ENCODE results near the gene LRRC7.
A peak's percentile ranks its signal among the peaks of the same experiment; 100 is the strongest.
"Not testable (repeated sequence)": the region's sequence is repeated elsewhere in the genome, so short reads cannot be mapped to it uniquely, and the experiment has no call there.

Gene LRRC7

DNA sequence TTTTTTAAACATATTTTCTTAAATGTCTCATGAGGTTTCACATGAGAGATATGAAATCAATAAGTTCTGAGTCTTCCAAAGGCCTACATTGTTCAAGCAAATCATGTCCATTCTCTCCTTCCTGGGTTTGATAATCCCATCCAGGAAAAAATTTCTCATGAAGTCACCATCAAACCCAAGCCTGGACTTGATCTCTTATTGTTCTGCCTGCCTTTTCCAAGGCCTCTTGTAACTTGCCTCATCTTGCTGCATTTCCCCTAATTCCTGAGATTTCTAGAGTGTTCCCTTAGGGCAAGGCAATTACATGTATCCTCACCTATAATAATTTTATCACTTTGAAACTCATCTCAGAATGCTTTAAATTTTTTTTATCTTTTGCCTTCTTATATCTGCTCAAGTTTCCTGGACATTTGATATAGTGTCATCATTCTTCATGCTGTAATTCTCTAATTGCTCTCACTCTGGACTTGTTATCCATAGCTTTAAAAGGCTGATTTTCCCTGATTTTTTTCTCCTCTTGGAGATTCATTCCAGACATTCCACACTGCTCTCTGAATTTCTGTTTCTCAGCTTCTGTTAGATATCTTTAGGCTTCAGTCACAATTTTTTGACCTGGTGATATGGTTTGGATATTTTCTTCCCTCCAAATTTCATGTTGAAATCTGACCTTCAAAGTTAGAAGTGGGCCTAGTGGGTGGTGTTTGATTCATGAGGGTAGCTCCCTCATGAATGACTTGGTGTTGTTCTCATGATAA, 126.4 kb downstream of the LRRC7 start:
- DNase-seq (ENCODE audit: low read depth, low spot score), result no peak

DNA sequence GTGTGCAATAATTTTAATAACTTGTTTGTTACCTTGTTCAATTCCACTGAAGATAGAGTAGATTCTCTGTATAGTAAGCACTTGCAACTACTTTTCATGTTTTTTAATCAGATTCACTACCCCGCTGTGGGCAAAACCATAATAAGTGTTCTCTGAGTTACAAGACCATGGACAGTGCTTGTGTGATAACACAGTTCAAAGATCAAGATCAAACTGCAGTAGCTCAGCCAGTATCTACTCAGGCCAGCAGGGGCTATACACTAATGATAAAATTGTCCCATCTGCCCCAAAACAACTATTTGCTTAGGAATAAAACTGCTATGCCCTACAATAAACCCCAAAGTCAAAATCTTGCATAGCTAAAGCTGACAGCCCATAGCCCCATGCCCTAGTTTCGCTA, 129.6 kb downstream of the LRRC7 start:
- DNase-seq (ENCODE audit: low read depth, low spot score), result no peak

DNA sequence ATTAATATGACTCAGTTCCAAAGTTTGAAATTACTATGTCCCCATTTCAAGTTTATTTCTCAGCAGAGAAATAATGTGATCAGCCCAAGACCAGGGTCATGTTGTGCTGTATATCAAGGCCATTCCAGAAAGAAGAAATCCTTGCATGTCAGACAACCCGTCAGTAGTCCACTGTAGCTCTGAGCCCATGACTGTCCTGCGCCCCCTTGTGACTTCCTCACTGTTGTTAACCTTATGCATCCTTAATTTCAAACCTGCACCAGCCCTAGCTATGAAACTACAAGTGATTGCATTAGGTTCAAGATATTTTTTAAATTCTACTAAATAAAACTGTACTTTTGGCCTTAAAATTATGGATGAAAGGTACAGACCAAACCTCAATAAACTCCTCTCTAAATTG, 133.0 kb downstream of the LRRC7 start:
- peak; percentile 3 for DNase-seq (ENCODE audit: low read depth, low spot score)

DNA sequence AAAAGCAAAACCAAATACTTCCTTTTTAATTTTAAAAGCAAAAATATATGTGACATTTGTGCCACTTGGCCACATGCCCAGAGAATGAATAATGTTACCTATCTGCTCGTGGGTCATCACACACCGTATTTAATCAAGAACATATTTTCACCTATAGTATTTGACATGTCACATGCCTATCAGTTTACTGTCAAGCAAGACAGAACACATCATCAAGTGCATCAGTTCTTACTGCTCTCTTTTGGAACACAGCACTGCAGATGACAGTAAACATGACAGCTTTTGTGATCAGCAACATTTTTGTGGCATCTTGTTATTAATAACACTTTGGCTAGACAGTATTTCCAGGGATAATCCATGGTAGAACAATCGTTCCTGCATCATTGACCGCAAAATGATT, 134.4 kb downstream of the LRRC7 start:
- DNase-seq (ENCODE audit: low read depth, low spot score), result no peak

DNA sequence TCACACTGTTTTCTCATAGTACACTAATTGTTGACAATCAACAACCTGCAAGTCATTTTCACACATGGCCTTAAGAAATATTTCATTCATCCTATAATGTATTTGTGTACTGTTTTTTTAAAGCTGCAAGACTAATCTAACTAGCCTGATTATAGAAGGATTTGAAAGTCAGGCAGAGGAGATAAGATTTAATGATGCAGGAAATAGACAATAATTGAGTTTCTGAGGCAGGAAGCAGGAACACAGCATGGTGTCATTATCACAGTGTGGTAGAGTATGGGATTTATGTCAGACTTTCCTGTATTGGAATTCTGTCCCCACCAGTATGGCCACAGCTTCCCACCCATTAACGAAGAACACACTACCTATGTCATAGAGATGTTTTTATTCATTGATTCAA, 138.8 kb downstream of the LRRC7 start:
- DNase-seq (ENCODE audit: low read depth, low spot score), result no peak

DNA sequence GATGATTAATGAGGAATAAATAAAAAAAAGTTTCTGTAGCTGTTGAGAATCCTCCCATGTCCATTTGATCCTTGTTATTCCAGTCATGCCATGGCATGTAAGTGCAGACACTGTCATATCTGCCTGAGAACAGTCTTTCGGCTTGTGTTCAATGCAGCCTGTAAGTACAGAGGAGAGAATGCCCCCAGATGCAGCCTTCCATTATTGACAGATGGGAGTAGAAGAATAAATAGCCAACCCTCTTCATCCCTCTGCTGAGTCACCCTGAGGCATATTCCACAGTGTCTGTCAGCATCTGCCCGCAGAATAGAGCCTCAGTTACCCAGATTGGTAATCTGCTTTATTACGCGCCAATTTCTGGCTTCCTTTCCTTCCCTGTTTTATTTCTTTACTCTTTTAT, 139.4 kb downstream of the LRRC7 start:
- no peak for DNase-seq (ENCODE audit: low read depth, low spot score)

DNA sequence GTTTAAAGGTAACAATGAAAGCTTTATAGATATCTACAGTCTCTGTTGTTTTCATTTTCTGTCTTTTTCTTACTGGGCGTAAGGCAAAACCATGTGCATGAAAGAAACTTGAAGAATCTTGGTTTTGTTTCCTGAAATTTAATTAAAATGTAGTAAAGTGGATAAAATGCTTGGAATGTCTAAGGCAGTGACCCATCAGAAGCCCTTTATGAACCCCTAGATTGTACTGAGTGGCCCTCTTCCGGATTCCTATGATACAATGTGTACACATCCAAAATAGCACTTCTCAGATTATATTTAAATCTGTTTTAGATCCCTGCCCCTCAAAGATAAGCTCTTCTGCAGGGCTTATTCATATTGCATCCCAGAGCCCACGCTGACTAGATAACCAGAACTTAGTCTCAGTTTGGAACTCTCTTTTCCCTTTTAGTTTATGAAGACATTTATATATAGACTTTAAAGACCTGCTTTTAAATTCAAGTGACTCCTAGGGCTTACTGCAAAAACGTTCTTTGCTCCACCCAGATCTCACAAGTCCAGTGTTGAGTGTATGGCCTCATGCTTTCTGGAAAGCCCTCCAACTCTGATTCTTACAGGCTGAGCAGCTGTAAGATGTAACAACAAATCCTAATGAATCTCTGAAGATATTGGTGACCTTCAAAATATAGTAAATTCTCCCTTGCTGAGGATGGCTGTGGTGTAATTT, 142.9 kb downstream of the LRRC7 start:
- DNase-seq (ENCODE audit: low read depth, low spot score), result no peak

DNA sequence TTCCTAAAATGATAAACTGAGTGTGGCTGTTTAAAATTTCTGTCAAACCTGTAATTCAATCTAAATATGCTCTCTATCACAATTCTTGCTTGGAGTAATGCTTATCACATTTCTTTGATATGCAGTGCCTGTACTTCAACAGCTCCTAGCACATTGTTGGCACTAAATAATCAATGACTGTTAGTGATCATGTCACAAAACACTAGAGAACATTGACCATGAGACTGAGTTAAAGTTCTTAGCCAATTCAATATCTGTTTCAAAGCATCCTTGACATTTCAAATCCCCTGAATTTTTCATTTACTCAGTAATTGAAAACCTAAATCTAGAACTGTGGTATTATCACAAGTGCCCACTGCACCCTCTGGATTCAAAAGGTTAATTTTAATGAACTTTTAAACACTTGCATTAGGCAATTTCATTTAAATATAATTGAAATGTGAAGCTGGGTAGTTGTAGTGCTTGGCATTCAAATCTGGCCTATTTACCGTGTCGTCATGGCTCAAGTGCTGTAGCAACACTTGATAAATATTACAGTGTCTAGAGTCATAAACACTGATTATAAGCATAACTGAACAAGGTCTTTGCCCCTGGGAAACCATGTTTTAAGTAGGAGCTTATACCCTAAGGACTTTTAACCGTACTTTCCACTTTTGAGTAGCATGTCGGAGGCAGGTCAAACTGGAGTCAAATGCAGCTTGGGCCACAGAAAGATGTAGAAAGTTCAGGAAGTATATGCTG, 143.6 kb downstream of the LRRC7 start:
- no peak for DNase-seq (ENCODE audit: low read depth, low spot score)

DNA sequence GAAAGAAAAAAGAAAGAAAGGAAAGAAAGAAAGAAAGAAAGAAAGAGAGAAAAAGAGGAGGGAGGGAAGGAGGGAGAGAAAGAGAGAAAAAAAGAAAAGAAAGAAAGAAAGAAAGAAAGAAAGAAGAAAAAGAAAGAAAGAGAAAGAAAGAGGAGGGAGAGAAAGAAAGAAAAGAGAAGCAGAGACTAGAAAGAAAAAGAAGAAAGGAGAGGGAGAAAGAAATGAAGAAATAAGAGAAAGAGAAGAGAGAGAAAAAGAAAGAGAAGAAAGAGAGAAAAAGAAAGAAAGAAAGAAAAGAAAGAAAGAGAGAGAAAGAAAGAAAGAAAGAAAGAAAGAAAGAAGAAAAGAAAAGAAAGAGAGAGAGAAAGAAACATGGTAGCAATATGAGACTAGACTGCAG, 150.1 kb downstream of the LRRC7 start:
- DNase-seq (ENCODE audit: low read depth, low spot score), result not testable (repeated sequence)

DNA sequence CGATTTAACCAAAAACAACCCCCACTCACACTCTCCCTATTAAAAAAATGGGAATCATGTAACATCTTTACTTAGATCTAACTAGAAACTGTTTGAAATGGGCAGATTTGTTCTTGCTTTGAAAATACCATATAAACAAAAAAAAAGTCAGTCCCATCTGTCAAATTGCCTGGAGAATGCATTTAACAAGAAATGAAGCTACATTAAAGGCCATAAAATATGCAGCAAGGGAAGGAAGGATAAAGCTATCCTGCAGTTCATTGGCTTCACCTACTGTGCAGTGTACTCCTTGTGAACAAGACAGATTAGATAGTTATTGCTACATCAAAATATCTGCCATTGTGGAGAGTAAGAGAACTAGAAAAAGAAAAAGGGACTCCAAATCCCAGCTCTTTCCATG, 160.5 kb downstream of the LRRC7 start:
- DNase-seq (ENCODE audit: low read depth, low spot score), result no peak

DNA sequence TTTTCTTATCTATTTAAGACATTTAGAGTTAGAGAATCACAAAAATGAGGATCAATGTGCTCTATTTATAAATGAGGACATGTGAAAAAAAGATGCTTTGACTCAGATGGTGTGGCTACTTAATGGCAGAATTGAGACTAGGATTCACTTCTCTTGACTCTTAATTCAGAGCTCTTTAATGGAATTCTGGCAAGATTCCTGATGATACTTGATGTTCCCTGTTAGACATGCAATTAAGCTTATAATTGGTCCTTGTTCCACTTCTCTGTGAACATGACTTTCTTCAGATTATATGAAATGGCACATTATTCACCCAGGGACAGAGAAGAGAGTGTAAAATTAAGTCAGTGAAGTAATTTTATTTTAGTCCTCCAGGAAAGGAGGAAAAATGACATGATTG, 165.3 kb downstream of the LRRC7 start:
- no peak for DNase-seq (ENCODE audit: low read depth, low spot score)

DNA sequence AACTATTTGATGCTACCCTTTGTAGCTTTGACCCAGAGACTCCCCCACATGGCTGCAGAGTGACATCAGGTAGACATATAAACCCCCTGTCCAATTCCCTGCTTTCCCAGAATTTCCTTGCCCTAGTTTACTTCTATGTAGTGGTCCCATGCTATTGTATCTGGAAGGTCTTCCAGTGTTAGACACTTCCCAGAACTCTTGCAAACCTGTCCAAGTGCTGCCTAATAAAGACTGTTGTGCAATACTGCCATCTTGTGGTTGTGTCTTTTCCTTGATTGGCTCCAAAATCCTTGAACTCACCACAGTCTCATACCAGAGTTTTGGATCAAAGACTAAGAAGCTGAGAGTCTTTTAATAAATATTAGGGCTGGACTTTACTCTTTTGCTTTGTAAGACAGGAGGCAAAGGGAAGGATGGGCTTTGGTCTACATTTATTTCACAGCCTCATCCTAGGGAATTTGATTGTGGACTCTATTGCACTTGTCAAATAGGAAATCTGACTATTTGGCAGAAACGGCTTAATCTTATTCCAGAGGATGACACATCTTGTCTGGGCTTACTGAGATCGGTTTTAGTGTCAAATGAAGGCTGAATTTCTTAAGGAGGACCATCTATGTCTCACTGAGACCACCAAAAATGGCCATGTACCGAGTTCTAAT, 169.9 kb downstream of the LRRC7 start:
- peak; percentile 30 for DNase-seq (ENCODE audit: low read depth, low spot score)

DNA sequence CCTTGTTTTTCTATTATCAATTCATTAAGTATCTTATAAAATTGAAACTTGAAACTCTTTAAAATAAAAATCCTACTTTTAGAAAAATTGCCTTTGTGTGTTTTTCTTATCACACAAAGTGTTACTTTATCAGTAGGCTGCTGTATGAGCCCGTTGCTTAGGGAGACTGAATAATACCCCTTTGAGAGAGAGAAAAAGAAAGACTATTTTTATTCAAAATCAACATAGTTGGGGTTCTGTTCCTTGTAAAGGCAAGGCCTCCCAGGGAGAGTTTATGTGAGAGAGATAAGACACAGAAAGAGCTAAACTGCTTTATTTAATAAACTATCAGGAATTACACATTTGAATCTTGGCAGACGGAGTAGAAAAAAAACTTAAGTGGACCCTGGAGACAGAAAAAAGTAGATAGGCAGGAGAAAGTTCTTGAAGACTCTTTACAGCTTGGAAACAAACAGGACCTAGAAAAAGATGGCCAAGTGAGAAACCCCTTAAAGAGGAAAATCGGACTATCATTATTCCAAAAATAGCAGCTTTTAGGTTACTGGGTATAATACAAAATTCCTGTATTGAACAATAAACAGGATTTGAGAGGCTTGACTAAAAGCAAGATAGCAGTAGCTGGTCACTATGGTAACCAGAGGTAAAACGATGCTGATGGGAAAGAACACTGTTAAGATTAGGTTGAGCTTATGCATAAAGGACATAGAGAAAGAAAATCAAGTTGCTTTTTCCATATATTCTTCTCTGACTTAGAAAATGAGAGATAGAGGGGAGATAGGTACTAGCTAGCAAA, 170.9 kb downstream of the LRRC7 start:
- DNase-seq (ENCODE audit: low read depth, low spot score), result no peak

DNA sequence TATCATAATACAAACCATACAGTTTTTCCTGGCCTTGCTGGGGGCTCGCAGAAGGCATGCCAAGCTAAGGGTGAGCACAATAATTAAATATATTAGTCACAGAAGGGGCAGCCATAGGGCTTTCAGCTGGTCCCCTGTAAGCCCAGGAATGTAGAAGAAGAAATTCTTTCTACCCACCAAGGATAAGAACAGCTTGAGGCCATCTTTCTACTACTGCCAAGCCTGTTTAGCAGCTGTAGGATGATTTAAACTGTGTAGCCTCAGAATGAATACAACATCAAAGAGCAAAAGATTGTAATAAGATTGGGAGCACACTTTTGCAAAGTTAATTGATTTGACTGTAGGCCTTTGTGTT, 171.5 kb downstream of the LRRC7 start:
- DNase-seq (ENCODE audit: low read depth, low spot score), result no peak

DNA sequence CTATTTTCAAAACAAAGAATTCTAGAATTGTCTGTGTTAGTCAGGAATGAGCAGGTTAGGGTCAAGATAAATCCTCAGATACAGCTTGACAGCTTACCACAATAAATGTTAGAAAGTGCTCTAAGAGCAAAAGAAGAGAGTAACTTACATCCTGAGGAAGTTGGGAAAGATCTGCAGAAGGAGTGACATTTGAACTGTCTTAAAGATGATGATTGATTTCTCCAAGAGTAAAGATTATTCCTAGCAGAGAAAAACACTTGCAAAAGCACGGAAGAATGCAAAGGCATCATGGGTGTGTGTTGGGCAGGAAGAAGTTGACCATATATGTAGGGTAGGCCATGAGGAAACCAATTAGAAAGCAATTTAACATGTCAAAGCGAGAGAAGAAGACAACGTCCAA, 175.4 kb downstream of the LRRC7 start:
- no peak for DNase-seq (ENCODE audit: low read depth, low spot score)

DNA sequence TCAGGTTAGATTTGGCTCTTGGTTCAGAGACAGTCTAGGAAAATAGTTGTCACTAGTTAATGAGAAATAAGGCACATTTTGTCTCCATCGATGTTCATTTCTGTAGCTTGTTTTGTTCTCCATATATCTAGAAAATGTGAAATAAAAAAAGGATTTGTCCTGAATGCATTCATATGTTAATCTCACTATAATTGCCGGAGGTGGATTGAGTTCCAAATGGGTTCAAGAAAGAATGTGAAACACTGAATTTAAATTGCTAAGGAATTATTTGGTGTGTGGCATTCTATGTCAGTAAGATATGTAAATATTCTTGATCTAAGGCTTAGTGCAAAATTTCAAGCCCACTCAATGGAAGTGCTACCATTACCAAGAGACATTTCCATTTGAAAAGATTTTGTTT, 176.7 kb downstream of the LRRC7 start:
- no peak for DNase-seq (ENCODE audit: low read depth, low spot score)

DNA sequence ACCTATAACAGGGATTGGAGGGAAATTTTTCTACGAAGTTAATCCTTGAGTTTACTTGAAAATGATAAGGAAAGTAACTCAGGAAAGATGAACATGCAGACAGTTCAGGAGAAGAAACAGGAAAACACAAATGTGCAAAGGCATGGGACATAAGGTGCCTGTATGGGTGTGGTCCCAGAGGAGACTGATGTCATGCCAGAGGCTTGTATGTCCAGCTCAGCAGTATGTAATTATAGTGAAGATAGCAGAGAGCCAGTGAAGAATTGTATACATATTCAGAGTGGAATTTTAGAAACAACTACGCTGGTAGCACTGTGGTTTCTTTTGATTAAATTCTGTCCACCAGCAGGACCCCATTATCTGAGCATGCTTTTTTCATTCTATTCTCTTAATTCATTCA, 179.5 kb downstream of the LRRC7 start:
- no peak for DNase-seq (ENCODE audit: low read depth, low spot score)

DNA sequence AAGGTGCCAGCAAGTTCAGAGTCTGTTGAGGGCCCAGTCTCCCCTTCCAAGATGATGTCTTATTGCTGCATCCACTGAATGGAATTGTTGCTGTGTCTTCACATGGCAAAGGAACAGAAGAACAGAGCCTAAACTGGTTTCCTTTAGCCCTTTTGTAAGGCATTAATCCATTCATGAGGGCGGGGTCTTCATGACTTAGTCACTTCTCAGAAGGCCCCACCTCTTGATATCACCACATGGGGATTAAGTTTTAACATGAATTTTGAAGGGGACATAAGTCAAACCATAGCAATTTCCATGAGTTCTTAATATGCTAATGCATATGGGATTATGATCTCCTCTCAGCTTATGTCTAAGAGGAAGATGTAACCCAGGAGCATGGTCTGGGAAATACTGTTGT, 182.9 kb downstream of the LRRC7 start:
- no peak for DNase-seq (ENCODE audit: low read depth, low spot score)

DNA sequence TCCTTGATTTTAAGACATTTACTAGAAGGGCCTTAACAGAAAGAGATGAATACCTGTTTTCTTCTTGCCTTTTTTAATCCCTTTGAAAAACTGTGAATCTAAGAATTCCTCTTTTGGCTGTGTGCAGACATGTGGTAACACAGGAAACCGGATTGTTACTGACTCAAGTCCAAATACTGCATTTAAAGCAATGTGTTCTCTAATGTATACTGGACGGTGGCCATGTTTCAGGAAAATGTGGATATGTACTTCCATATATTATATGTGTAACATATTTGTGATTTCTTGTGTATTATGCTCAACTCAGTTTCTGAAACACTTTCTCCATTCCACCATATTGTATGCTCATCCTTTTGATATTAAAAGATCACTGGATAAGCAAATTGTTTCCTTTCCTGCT, 185.1 kb downstream of the LRRC7 start:
- no peak for DNase-seq (ENCODE audit: low read depth, low spot score)

DNA sequence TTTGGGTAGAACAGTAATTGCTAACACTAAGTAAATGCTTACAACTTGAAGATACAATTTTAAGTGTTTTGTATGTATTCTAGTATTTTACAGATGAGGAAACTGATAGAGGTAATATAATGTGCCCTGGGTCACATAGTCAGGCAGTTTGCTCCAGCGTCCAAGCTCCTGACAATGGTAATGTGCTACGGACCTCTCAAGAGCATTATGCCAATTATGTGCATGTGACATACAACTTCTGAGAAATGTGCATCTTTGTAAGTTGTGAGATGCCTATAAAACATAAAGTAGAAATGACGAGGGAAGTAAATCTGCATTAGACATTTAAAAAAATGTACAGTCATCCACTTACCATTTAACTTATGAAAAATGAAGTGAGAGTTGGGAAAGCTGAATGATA, 186.8 kb downstream of the LRRC7 start:
- no peak for DNase-seq (ENCODE audit: low read depth, low spot score)

DNA sequence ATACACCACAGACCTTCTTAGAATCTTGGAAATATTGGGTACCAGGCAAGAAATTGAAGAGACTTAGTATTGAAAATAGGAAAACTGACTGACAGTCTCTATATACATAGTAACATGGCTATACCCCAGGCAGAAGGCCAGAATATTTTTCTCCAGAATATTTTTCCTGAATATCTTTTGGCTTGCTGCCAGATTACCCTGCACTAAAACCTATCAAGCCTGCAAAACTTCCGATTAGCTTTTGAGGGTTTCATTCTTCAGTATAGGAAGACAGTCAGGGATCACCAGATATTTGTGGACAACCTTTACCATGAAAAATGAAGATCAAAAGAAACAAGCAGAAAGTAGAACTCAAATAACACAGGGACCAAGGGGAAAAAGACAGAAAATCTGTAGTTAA, 187.9 kb downstream of the LRRC7 start:
- DNase-seq (ENCODE audit: low read depth, low spot score), result no peak

DNA sequence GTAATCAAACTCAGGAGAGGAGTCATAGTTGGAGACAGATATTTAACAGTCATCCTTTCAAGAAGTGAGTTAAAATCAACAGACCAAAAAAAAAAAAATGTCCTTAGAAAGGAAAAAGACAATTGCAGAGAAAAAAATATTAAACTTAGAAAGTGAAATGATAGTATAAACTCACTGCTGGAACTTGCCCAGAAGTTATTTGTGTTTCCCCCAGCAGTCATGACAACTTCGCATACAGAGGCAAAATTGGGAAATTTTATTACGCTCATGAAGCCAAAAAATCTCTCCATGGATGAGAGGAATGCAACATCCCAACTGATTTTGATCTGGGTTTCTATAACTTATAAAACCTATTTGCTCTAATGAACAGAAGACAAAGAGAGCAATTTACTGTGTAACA, 198.2 kb downstream of the LRRC7 start:
- DNase-seq (ENCODE audit: low read depth, low spot score), result no peak

Data from iPS DF 19.7 (cell line).